ENCODE data around the gene HHIP.

The HHIP gene, protein sequence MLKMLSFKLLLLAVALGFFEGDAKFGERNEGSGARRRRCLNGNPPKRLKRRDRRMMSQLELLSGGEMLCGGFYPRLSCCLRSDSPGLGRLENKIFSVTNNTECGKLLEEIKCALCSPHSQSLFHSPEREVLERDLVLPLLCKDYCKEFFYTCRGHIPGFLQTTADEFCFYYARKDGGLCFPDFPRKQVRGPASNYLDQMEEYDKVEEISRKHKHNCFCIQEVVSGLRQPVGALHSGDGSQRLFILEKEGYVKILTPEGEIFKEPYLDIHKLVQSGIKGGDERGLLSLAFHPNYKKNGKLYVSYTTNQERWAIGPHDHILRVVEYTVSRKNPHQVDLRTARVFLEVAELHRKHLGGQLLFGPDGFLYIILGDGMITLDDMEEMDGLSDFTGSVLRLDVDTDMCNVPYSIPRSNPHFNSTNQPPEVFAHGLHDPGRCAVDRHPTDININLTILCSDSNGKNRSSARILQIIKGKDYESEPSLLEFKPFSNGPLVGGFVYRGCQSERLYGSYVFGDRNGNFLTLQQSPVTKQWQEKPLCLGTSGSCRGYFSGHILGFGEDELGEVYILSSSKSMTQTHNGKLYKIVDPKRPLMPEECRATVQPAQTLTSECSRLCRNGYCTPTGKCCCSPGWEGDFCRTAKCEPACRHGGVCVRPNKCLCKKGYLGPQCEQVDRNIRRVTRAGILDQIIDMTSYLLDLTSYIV

GRCh38 chr4:144645631-144646522, at the start of gene HHIP:
Gene HHIP (plus strand): TSS chr4:144646156. CDS start chr4:144646676, 520 bp downstream.
- no peak for DNase-seq

- no peak for DNase-seq
Measured at GRCh38 chr4:144597171-144597570, 48.8 kb upstream of the HHIP start.

GRCh38 chr4:144599621-144600020, 46.3 kb upstream of the HHIP start:
- DNase-seq = no peak

DNA sequence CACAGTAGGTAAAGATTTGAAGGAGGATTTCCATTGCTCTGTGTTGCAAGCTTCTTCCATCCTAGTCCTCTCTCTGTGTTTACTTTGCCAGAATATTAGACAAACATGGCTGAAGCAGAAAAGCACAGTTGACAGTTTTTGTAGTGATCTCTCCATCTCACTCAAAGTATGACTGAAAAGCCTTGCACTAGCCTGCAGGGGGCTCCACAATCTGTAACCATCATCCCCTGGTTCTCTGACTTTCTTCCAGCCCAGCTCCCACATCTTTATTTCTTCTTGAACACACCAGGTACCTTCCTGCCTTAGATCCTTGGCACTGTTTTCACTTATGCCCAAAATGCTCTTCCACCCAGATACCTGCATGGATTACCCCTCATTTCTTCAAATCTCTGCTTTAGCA, 34.1 kb upstream of the HHIP start:
- DNase-seq = no peak

GRCh38 chr4:144614850-144615585, 30.9 kb upstream of the HHIP start:
- no peak for DNase-seq

DNA sequence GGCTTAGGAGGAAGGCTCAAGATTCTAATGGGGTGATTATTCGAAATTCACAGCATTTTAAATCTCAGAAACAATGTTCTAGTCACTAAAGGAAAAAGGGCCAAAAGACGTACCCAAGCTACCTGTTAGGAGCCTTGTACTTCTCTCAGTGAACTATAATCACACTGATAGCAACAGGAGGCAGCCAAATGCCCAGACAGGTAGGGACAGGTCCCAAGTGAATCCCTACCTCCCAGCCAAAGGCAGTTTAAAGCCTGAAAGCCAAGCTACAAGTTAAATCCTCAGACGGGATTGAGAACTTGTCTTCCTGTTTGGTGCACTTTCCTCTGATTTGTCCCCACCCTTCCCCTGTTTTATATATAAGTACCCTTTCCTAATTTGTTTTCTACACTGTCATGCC, 24.3 kb upstream of the HHIP start:
- DNase-seq = no peak

GRCh38 chr4:144627663-144628076, 18.3 kb upstream of the HHIP start:
- no peak for DNase-seq

GRCh38 chr4:144633215-144633614, 12.7 kb upstream of the HHIP start:
- no peak for DNase-seq

DNA sequence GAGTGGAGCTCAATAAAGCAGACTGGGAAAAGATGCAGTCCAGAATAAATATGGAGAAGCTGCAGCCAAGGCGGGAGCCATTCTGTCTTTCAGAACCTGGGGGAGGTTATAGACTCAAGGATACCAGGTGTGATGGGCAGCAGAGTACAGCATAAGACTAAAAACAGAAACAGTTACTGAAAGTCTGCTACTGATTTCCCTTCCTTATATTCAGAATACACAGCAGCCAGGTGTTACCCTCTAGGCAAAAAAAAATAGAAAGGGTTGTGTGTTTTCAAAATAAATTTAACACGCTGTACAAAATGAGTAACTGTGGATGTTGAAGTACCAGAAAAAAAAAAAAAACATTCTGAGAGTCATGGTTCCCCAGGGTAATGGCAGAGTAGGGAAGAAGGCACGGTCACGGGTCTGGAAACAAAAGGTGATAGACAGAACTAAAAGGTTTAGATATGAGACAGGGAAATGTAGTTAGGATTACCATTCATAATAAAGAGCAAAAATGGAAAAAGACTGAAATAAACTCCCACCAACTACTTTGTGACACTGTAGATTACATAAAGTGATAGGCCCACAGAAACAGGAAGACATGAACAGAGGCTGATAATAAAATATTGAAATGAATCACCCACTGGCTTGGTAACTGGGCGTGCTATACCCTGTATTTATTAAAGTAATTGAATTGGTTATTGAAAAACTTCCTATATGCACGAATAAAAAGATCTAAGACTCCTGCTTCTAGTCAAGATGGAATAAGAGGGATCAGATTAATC, 10.8 kb upstream of the HHIP start:
- DNase-seq = no peak

DNA sequence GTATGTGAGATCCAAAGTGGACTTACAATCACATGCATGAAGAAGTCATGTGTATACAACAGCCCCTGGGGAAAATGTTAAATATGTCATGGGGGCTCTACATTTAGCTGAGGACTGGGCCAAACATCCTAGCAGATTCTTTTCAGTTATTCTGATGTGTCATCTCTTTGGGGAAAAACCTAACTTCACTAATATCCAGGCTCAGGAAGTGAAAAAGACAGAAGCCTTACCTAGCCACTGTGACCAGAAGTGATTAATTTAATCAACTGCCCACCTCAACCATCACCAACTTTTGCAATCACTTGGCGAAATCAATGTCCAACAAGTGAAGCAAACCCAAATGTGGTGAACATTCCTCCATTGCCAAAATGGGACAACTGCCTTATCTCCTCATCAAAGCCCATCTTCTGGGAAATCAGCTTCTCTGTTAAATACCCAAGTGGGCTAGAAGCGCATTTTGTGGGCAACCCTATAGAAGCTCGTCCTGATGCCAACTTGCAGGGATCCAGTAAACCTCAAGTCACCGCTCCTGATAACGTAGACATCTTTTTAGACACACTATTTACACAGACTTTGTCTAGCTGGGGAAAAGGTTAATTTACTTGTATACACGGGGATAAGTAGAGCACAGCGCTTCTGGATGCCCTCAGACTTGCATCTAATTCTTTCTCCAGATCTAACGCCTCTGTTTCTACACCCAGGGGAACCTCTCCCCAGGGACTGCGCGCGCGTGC, 1.4 kb upstream of the HHIP start:
- no peak for DNase-seq

DNA sequence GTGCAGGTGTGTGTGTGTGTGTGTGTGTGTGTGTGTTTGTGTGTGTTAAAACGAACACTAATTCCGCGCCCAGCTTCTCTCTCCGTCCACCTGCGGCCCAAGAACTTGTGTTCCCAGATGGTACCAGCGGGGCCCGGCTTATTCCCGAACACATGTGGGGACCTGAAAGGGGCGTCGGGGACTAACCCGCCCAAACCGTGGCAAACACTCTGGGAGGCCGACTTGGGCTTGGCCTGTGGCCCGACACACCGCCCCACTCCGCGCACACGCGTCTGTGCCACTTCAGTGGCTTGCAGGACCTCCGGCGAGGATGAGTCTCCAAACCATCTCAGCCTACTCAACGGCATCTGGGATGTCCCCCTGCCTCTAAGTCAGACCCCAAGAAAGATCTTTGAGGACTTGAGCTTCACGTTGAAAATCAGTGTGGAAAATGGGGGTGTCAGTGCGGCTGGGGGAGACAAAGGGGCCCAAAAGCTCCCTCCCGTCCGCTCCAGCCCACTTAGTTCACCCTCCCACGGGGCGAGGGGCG, 790 bp upstream of the HHIP start:
- no peak for DNase-seq

- DNase-seq = no peak
Measured at GRCh38 chr4:144646523-144647094, 653 bp downstream of the HHIP start.

- no peak for DNase-seq
Measured at GRCh38 chr4:144647095-144647561, 1.2 kb downstream of the HHIP start.

GRCh38 chr4:144647590-144647989, 1.6 kb downstream of the HHIP start:
- no peak for DNase-seq

- no peak for DNase-seq
Measured at GRCh38 chr4:144648042-144648441, 2.1 kb downstream of the HHIP start.

DNA sequence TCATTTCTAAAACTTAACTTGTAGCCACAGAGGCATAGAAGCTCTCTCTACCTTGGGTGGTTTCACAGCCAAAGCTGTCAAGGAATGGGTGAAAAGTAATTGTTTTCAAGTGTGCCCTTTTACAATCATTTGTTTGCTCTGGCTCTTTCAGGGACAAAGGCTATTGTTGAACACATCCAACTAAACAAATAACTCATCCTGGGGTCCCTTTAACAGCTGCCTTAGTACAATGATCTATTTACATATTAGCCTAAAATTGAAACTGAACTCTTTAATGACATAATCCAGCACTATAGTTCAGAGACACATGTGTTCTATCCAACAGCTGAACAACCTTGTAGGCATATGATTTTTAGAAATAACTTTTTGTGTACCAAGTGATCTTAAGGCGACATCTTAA, 3.7 kb downstream of the HHIP start:
- no peak for DNase-seq

- DNase-seq = no peak
Measured at GRCh38 chr4:144650311-144651005, 4.5 kb downstream of the HHIP start.

GRCh38 chr4:144653781-144654545, 8.0 kb downstream of the HHIP start:
- DNase-seq = no peak

GRCh38 chr4:144655491-144655890, 9.5 kb downstream of the HHIP start:
- DNase-seq = no peak
